ENCODE results near the gene PATJ. TPM values are rescaled to one million over a fixed set of nuclear protein-coding genes. Genes with fewer than 3 reads are reported as not detected.
A peak's percentile ranks its signal among the peaks of the same experiment; 100 is the strongest.

Gene PATJ
- total RNA-seq, 2 experiments from 2014 or later, result 10.8 to 11.3 TPM

DNA sequence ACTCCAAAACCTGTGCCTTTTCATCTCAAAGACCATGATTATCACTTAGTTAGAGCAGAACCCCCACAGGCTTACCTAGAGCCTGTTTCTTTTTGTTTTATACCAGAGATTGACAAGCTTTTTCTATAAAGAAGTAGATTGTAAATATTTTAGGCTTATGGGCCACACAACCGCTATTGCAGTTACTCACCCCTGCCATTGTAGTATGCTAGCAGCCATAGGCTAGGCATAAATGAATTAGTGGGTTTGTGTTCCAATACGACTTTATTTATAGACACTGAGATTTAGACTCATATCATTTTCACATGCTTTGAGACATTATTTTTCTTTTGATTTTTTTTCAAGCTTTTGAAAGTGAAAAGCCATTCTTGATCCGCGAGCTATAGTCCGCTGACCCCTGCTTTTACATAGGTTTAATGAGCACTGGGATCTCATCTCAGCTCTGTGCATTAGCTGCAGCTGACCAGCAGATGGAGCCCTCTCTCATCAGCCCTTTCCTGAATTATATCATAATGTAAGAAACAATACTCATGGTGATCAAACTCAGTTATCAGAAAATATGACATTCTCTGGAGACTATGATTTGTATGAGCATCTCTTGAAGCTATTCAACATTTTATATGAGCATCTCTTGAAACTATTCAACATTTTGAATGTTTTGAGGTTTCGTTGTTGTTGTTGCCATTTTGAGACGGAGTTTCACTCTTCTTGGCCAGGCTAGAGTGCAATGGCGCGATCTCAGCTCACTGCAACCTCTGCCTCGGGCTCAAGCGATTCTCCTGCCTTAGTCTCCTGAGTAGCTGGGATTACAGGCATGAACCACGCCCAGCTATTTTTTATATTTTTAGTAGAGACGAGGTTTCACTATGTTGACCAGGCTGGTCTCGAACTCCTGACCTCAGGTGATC is 340.4 kb downstream of the PATJ start:
- CTCF ChIA-PET, result interaction anchor here (0.6 to 2.3 kb wide), 28 partner anchors 9 to 664 kb away, joined by 3 to 30 read pairs (median 5); no protein-coding TSS in a partner anchor
- peak; percentile 38 for DNase-seq
- Mint-ChIP-seq H3K27me3 (no peaks in the 10 kb centered on the region), H3K4me1 (no peaks in the 10 kb centered on the region), H3K27ac (no peak overlapping the region), H3K9me3 (no peaks in the 10 kb centered on the region), H3K4me3 (no peak overlapping the region), H3K36me3 (ENCODE audit: low read depth) (no peaks in the 10 kb centered on the region)
- POLR2A ChIA-PET, result no interaction called here

DNA sequence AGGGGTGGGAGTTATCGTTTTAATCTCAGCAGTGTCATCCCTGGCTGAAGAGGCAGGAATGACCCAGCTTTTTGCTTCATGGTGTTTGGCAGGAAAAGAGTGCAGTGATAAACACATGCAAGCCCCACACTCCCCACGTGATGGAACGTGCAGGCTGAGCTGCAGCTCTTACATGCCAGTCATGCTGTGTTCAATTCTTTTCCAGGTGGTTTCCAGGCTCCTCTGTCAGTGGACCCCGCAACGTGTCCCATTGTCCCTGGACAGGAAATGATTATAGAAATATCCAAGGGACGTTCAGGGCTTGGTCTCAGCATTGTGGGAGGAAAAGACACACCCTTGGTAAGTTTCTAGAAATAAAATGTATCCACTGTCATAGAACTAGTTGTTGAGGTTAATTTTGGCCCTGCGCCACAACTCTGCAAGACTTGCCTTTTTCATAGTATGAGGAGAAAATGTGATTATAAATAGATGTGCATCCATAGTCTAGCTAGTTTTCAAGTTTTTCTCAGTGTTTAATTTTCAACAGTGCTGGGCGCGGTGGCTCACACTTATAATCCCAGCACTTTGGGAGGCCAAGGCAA is 342.1 kb downstream of the PATJ start:
- H3K36me3 Mint-ChIP-seq (ENCODE audit: low read depth), result no peaks in the 10 kb centered on the region
- no peak overlapping the region for H3K27ac Mint-ChIP-seq
- H3K4me3 Mint-ChIP-seq, result no peak overlapping the region
- no peaks in the 10 kb centered on the region for H3K4me1 Mint-ChIP-seq
- H3K9me3 Mint-ChIP-seq, result no peaks in the 10 kb centered on the region
- ChIA-PET CTCF (interaction anchor here (1.1 to 1.6 kb wide), 2 partner anchors 13 to 35 kb away, joined by 3 to 4 read pairs; no protein-coding TSS in a partner anchor), POLR2A (no interaction called here)
- H3K27me3 Mint-ChIP-seq, result no peaks in the 10 kb centered on the region
- DNase-seq, result no peak

DNA sequence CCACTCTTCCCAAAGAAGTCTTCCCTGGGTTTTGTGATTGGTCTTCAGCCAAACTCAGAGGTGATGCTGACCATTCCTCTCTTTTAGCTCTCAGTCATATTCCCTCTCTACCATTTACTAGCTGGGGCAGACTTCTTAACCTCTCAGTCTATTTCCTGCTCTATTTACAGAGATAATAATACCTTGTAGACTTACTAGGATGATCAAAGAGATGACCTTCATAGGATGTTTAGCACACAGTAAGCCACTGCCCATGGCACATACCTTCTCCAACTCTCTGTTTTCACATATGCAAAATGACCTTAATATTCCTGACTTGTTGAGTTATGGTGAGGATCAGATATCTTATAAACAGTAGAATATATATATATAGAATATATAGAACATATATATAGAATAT is 346.2 kb downstream of the PATJ start:
- no peaks in the 10 kb centered on the region for H3K27me3 Mint-ChIP-seq
- POLR2A ChIA-PET, result no interaction called here
- DNase-seq, result no peak
- CTCF ChIA-PET, result interaction anchor here (0.6 kb wide), 1 partner anchor 143 kb away, joined by 3 read pairs; no protein-coding TSS in a partner anchor
- no peaks in the 10 kb centered on the region for H3K9me3 Mint-ChIP-seq
- H3K27ac Mint-ChIP-seq, result no peak overlapping the region
- H3K4me1 Mint-ChIP-seq, result no peaks in the 10 kb centered on the region
- H3K4me3 Mint-ChIP-seq, result no peak overlapping the region
- H3K36me3 Mint-ChIP-seq (ENCODE audit: low read depth), result no peaks in the 10 kb centered on the region

DNA sequence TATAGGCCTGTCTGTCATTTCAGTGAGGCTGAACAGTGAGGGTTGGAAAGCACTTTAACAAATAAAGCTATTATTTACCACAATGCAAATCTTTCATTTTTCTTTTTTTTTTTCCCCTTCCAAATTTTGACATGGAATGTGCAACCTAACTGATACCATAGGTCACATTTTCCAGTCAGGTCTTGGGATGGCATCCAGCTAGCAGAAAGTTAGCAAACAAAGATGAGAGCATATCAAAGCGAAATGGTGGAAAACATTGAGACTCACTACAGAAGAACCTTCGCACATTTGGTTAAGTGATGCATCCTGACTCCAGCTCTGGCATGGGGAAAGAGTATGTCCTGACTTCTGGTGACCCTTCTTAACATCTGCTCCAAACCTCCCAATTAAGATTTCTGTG is 347.3 kb downstream of the PATJ start:
- H3K27ac Mint-ChIP-seq, result no peak overlapping the region
- H3K4me3 Mint-ChIP-seq, result no peak overlapping the region
- ChIA-PET CTCF (no interaction called here), POLR2A (no interaction called here)
- H3K36me3 Mint-ChIP-seq (ENCODE audit: low read depth), result no peaks in the 10 kb centered on the region
- no peaks in the 10 kb centered on the region for H3K27me3 Mint-ChIP-seq
- H3K4me1 Mint-ChIP-seq, result no peaks in the 10 kb centered on the region
- no peak for DNase-seq
- no peaks in the 10 kb centered on the region for H3K9me3 Mint-ChIP-seq

DNA sequence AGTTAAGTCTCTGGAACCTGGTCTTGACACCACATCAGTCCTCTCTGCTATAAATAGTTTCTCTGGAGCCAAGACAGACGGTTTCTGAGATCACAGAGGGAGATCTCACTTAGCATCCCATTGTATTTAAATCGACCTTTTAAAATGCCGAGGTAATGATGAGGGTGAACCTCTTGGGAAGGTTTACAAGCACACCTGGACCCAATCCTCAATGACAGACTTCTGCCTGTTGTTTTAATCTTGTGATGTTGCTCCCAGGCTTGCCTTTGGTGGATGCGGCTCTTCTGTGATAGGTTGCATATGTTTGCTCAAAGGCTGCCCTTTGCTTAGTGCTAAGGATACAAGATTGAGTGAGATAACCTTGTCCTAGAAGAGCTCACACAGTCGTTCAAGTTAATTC is 347.7 kb downstream of the PATJ start:
- CTCF ChIA-PET, result no interaction called here
- Mint-ChIP-seq H3K27me3 (no peaks in the 10 kb centered on the region), H3K36me3 (ENCODE audit: low read depth) (no peaks in the 10 kb centered on the region), H3K27ac (no peak overlapping the region), H3K9me3 (no peaks in the 10 kb centered on the region), H3K4me1 (no peaks in the 10 kb centered on the region), H3K4me3 (no peak overlapping the region)
- POLR2A ChIA-PET, result no interaction called here
- DNase-seq, result no peak

DNA sequence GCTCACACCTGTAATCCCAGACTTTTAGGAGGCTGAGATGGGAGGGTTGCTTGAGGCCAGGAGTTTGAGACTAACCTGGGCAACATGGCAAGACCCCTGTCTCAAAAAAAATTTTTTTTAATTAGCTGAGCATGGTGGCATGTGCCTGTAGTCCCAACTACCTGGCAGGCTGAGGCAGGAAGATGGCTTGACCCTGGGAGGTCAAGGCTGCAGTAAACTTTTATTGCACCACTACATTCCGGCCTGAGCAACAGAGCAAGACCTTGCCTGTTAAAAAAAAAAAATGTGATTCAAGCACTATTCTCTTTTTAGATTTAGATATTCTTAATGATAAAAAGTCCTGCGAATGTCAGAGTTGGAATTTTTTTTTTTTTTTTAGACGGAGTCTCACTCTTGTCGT is 349.8 kb downstream of the PATJ start:
- ChIA-PET CTCF (interaction anchor here (3.3 kb wide), 1 partner anchor 9 kb away, joined by 18 read pairs; no protein-coding TSS in a partner anchor), POLR2A (interaction anchor here (1.1 kb wide), 1 partner anchor 11 kb away, joined by 4 read pairs; no protein-coding TSS in a partner anchor)
- H3K4me3 Mint-ChIP-seq, result no peak overlapping the region
- no peaks in the 10 kb centered on the region for H3K4me1 Mint-ChIP-seq
- H3K27me3 Mint-ChIP-seq, result no peaks in the 10 kb centered on the region
- H3K27ac Mint-ChIP-seq, result no peak overlapping the region
- no peaks in the 10 kb centered on the region for H3K9me3 Mint-ChIP-seq
- H3K36me3 Mint-ChIP-seq (ENCODE audit: low read depth), result peaks cover 2% of the 10 kb centered on the region
- no peak for DNase-seq

DNA sequence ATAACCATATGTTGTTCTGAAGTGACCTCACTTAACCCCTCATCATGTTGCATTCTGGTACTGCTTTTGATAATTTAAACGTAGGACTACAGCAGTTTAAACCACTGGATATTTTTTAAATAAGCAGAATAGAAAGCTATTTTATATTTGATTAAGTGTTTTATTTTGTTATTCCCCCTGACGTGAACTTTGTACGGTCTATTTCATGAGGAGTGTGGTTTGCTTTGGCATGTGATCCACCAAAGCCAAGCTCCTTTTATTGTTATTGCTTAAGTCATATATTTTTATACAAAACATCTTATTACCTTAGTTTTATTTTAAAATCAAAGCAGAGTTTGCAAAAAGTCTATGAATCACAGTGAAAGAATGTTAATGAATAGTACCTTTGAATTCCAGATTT is 351.0 kb downstream of the PATJ start:
- ChIA-PET POLR2A (interaction anchor here (1.1 kb wide), 1 partner anchor 9 kb away, joined by 4 read pairs; no protein-coding TSS in a partner anchor), CTCF (interaction anchor here (1.0 to 3.3 kb wide), 3 partner anchors 11 to 42 kb away, joined by 3 to 18 read pairs (median 5); no protein-coding TSS in a partner anchor)
- Mint-ChIP-seq H3K4me3 (no peak overlapping the region), H3K36me3 (ENCODE audit: low read depth) (peaks cover 2% of the 10 kb centered on the region), H3K27me3 (no peaks in the 10 kb centered on the region), H3K9me3 (peaks cover 2% of the 10 kb centered on the region), H3K4me1 (no peaks in the 10 kb centered on the region), H3K27ac (no peak overlapping the region)
- no peak for DNase-seq

DNA sequence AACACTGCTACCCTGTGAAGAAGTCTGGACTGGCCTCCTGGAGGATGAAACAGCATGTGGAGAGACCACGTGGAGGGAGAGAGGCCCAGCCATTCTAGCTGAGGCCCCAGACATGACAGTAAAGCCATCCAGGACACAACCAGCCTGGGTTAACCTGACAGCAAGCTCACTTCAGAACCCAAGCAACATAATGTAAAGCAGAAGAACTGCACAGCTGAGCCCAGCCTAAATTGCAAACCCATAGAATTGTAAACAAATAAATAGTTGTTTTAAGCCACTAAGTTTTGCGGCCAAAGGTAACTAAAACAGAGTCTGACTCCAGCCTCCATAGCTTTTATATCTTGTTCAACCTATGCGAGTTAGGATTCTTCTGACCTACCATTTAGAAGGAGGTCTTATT is 355.2 kb downstream of the PATJ start:
- ChIA-PET CTCF (interaction anchor here (1.1 to 1.7 kb wide), 4 partner anchors 12 to 34 kb away, joined by 4 to 10 read pairs (median 8); no protein-coding TSS in a partner anchor), POLR2A (no interaction called here)
- no peak for DNase-seq
- Mint-ChIP-seq H3K4me3 (no peak overlapping the region), H3K27ac (no peak overlapping the region), H3K4me1 (no peaks in the 10 kb centered on the region), H3K27me3 (no peaks in the 10 kb centered on the region), H3K9me3 (peaks cover 2% of the 10 kb centered on the region), H3K36me3 (ENCODE audit: low read depth) (peaks cover 2% of the 10 kb centered on the region)

DNA sequence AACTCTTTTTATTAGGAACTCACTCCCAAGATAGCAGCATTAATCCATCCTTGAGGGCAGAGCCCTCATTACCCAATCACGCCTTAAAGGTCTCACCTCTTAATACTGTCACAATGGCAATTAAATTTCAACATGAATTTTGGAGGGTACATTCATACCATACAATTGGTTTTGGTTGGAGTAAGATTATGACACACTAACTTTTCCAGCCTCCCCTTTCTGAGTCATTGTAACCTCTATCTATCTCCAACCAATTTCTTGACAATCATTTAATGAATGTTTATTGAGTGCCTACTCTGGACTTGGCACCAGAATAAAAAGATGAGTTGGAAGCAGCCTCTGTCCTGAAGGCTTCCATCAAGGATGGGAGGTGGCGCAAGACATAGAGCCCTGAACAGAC is 358.2 kb downstream of the PATJ start:
- ChIA-PET CTCF (no interaction called here), POLR2A (no interaction called here)
- H3K27me3 Mint-ChIP-seq, result no peaks in the 10 kb centered on the region
- no peak overlapping the region for H3K4me3 Mint-ChIP-seq
- H3K36me3 Mint-ChIP-seq (ENCODE audit: low read depth), result peaks cover 2% of the 10 kb centered on the region
- no peak for DNase-seq
- H3K9me3 Mint-ChIP-seq, result peaks cover 2% of the 10 kb centered on the region
- H3K27ac Mint-ChIP-seq, result no peak overlapping the region
- no peaks in the 10 kb centered on the region for H3K4me1 Mint-ChIP-seq

DNA sequence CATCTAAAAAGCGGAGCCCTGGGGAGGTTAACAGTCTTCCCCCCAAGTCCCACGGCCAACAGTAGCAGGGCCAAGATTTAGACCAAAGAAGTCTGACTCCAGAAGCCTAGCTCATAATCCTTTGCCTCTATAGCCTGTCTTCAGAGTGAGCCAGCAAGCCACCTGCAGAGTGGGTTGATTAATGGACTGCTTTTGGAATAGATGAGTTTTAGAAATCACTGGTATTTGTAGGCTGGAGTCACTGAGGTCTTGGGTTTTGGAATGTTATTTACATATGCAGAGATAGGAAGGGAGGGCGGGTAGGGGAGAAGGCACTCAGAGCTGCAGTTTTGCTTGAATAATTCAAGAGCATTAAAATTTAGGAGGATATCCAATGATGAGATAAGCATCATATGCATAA is 361.6 kb downstream of the PATJ start:
- CTCF ChIA-PET, result interaction anchor here (0.5 to 2.8 kb wide), 2 partner anchors 21 to 55 kb away, joined by 3 to 13 read pairs; no protein-coding TSS in a partner anchor
- no peaks in the 10 kb centered on the region for H3K36me3 Mint-ChIP-seq (ENCODE audit: low read depth)
- H3K27me3 Mint-ChIP-seq, result no peaks in the 10 kb centered on the region

DNA sequence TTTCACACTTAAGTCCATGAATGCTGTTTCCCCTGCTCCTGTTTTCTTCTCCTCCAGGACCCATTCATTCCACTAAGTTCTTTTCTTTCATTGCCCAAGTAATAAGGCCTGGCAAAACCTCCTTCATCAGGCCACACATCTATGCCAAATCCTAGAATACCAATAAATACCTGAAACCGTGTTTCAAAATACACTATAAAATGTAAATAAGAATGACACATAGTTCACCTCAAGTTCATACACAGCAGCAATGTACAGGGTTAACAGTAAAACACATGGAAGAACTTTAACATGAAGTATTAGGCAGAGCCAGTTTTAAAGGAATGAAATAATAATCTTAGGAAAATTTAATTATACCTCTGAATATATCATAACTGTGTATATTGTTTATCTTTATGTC is 365.6 kb downstream of the PATJ start:
- H3K27me3 Mint-ChIP-seq, result no peaks in the 10 kb centered on the region
- H3K4me1 Mint-ChIP-seq, result no peaks in the 10 kb centered on the region
- CTCF ChIA-PET, result interaction anchor here (1.3 kb wide), 1 partner anchor 36 kb away, joined by 3 read pairs; no protein-coding TSS in a partner anchor
- no peak overlapping the region for H3K27ac Mint-ChIP-seq
- no peak overlapping the region for H3K4me3 Mint-ChIP-seq
- POLR2A ChIA-PET, result no interaction called here
- no peaks in the 10 kb centered on the region for H3K9me3 Mint-ChIP-seq
- H3K36me3 Mint-ChIP-seq (ENCODE audit: low read depth), result no peaks in the 10 kb centered on the region
- DNase-seq, result no peak

More for the DNA sequence above, 361.6 kb downstream of the PATJ start:
- no peak for DNase-seq
- no peaks in the 10 kb centered on the region for H3K9me3 Mint-ChIP-seq
- H3K4me3 Mint-ChIP-seq, result no peak overlapping the region
- no peaks in the 10 kb centered on the region for H3K4me1 Mint-ChIP-seq
- POLR2A ChIA-PET, result no interaction called here
- H3K27ac Mint-ChIP-seq, result no peak overlapping the region

DNA sequence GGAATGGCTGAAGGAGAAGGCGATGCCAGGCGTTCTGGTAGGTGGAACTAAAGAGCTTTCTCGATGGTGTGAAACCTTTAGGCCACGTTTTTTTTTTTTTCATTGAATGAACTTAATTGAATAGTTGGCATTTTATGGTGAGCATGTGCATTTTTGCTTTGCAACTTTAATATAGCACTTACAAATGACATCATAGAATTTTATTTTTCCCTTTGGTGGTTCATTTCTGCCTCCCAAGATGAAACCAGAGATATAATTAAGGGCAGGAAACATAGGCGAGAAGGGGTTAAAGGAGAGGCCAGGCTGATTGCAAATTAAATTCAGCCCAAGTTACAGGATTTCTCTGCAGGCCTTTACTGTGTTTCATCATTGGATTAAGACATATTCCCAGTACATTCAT is 366.8 kb downstream of the PATJ start:
- no peak for DNase-seq
- Mint-ChIP-seq H3K36me3 (ENCODE audit: low read depth) (no peaks in the 10 kb centered on the region), H3K4me1 (no peaks in the 10 kb centered on the region), H3K9me3 (no peaks in the 10 kb centered on the region), H3K27me3 (no peaks in the 10 kb centered on the region), H3K4me3 (no peak overlapping the region), H3K27ac (no peak overlapping the region)
- CTCF ChIA-PET, result interaction anchor here (1.8 kb wide), 1 partner anchor 27 kb away, joined by 5 read pairs; no protein-coding TSS in a partner anchor
- POLR2A ChIA-PET, result no interaction called here

DNA sequence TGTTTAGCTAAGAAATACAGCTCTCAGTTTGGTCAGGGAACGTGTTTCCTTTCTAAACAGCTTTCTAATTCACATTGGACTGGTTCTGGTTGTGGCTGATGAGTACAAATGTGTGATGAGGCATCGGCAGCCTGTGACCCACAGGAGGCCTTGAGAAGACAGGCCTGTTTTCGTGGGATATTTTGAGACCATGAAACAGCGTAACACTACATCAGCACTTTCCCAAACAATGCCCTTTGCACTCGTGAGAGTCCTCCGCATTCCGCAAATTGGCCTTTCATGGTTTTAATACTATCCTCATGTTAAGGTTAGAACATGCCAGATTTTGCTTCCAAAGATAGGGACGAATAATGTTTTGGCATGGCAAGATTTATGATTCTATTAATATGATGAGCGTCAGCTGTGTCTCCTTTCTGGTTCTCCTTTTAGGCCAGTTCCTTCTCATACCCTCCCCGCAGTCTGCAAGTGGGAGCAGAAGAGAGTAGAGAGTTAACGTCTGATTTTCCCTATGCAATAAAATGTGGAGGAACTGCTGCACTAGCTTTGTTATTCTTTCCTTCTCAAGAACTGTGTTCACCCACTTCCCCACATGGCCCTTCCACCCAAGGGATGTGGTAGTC is 368.0 kb downstream of the PATJ start:
- H3K27me3 Mint-ChIP-seq, result no peaks in the 10 kb centered on the region
- no peak for DNase-seq
- POLR2A ChIA-PET, result no interaction called here
- no peak overlapping the region for H3K27ac Mint-ChIP-seq
- no peak overlapping the region for H3K4me3 Mint-ChIP-seq
- H3K36me3 Mint-ChIP-seq (ENCODE audit: low read depth), result no peaks in the 10 kb centered on the region
- no peaks in the 10 kb centered on the region for H3K4me1 Mint-ChIP-seq
- CTCF ChIA-PET, result interaction anchor here (0.5 to 1.8 kb wide), 3 partner anchors 20 to 28 kb away, joined by 3 to 5 read pairs (median 3); no protein-coding TSS in a partner anchor
- no peaks in the 10 kb centered on the region for H3K9me3 Mint-ChIP-seq
